Measurements from ENCODE around the gene INPP5A. TPM values are rescaled to one million over a fixed set of nuclear protein-coding genes. Genes with fewer than 3 reads are reported as not detected.

Gene INPP5A
- total and polyA plus RNA-seq, 9 of the 15 experiments (the other 6 are each of a cell fraction or from before 2014, with no cell fraction given): 0.66 to 11.6 (median 7.7) TPM

- no peak for TF ChIP-seq SAFB (IDR thresholded peaks at IDR 0.05; ENCODE audit: borderline replicate concordance, low read depth, low read length)
- ATAC-seq (no peak), DNase-seq (ENCODE audit: extremely low read depth in 1 of 4, low spot score in 3 of 4) (no peak), FAIRE-seq (no peak)
- Histone ChIP-seq H3K4me1 (replicated peaks in 1 of 2; ENCODE audit: control insufficient read depth in 2 of 2, insufficient read depth in 2 of 2, low read length in 2 of 2) (peaks cover 0 to 7% of the 10 kb centered on the region in 2 experiments; a peak in 1 of 5 replicates), H3K27me3 (ENCODE audit: control insufficient read depth in 2 of 2, insufficient read depth in 2 of 2, low read length in 2 of 2) (no peaks in the 10 kb centered on the region), H3K4me2 (ENCODE audit: insufficient read depth, low read length) (no peak overlapping the region), H3K27ac (ENCODE audit: extremely low read depth, low read depth, low read length) (no peak overlapping the region), H3K9ac (ENCODE audit: insufficient read depth in 1 of 2, low read depth in 2 of 2, low read length in 2 of 2) (no peak overlapping the region), H4K20me1 (replicated peaks; ENCODE audit: control insufficient read depth, insufficient read depth, low read length) (no peaks in the 10 kb centered on the region), H3K4me3 (no peak overlapping the region), H3K9me3 (replicated peaks; ENCODE audit: control insufficient read depth, insufficient read depth, low read depth, low read length) (no peaks in the 10 kb centered on the region), H3K79me2 (ENCODE audit: control insufficient read depth, insufficient read depth, low read length) (no peaks in the 10 kb centered on the region), H2AFZ (ENCODE audit: low read depth, low read length) (no peak overlapping the region), H3K9me1 (ENCODE audit: control insufficient read depth, insufficient read depth, low read length) (peaks cover 2% of the 10 kb centered on the region), H3K36me3 (ENCODE audit: control insufficient read depth, insufficient read depth, low read length) (no peaks in the 10 kb centered on the region)
- intact Hi-C loops (cut with micrococcal nuclease): no loop called here
- ChIA-PET POLR2A (no interaction called here), CTCF (ENCODE audit: low intra/inter-chr PET ratio) (no interaction called here)
- BruUV-seq (replicated peaks): no TSS peak
- in situ Hi-C loops (cut with MboI): no loop called here
- 36% methylated on average over 2 of the region's 2 CpGs for WGBS (ENCODE audit: insufficient coverage, low coverage, missing lambda C conversion rate)
Measured at GRCh38 chr10:132619927-132620326, 82.3 kb downstream of the INPP5A start.

- H2AFZ ChIP-seq (ENCODE audit: low read depth, low read length): no peak overlapping the region
- peaks cover 29% of the 10 kb centered on the region; the same call in 1 of the 2 replicates for H4K20me1 ChIP-seq (replicated peaks; ENCODE audit: control insufficient read depth, insufficient read depth, low read length)
- intact Hi-C loops (cut with micrococcal nuclease) (no loop called here), in situ Hi-C loops (cut with MboI) (no loop called here)
- peaks cover 11 to 21% of the 10 kb centered on the region in 2 experiments; a peak in 4 of 5 replicates for H3K4me1 ChIP-seq (replicated peaks in 1 of 2; ENCODE audit: control insufficient read depth in 2 of 2, insufficient read depth in 2 of 2, low read length in 2 of 2)
- no peak overlapping the region for H3K4me2 ChIP-seq (ENCODE audit: insufficient read depth, low read length)
- FAIRE-seq (no peak), DNase-seq (ENCODE audit: extremely low read depth in 1 of 4, low spot score in 3 of 4) (no peak), ATAC-seq (no peak)
- H3K9me1 ChIP-seq (ENCODE audit: control insufficient read depth, insufficient read depth, low read length): peaks cover 3% of the 10 kb centered on the region
- no peak overlapping the region for H3K9ac ChIP-seq (ENCODE audit: insufficient read depth in 1 of 2, low read depth in 2 of 2, low read length in 2 of 2)
- H3K36me3 ChIP-seq (ENCODE audit: control insufficient read depth, insufficient read depth, low read length): no peaks in the 10 kb centered on the region
- no TSS peak for BruUV-seq (replicated peaks)
- H3K79me2 ChIP-seq (ENCODE audit: control insufficient read depth, insufficient read depth, low read length): no peaks in the 10 kb centered on the region
- WGBS (ENCODE audit: insufficient coverage, low coverage, missing lambda C conversion rate): 55% methylated on average over 16 of the region's 31 CpGs
- ChIA-PET POLR2A (interaction anchor here (0.7 kb wide), 1 partner anchor 10 kb away, joined by 3 read pairs; no protein-coding TSS in a partner anchor), CTCF (ENCODE audit: low intra/inter-chr PET ratio) (no interaction called here)
- H3K27ac ChIP-seq (ENCODE audit: extremely low read depth, low read depth, low read length): no peak overlapping the region
- H3K27me3 ChIP-seq (ENCODE audit: control insufficient read depth in 2 of 2, insufficient read depth in 2 of 2, low read length in 2 of 2): peaks cover 0 to 21% of the 10 kb centered on the region in 2 experiments; a peak in 3 of 5 replicates
- H3K9me3 ChIP-seq (replicated peaks; ENCODE audit: control insufficient read depth, insufficient read depth, low read depth, low read length): no peaks in the 10 kb centered on the region
- H3K4me3 ChIP-seq: no peak overlapping the region
- TF ChIP-seq TSHZ1 (CRISPR knock-in tag; IDR thresholded peaks at IDR 0.05) (no peak), ZNF384 (IDR thresholded peaks at IDR 0.05; ENCODE audit: low read depth, low read length) (no peak), POLR2G (IDR thresholded peaks at IDR 0.05; ENCODE audit: low read depth, low read length) (peak; percentile 21; the same call in 1 of the 2 replicates), ZNF12 (CRISPR knock-in tag; IDR thresholded peaks at IDR 0.05) (no peak)
Measured at GRCh38 chr10:132624061-132624846, 86.7 kb downstream of the INPP5A start.

Data from K562 (cell line).